Right renal pelvis (tissue), 4 donors: Measurements from ENCODE around the gene ZNF281. TPM values are rescaled to one million over a fixed set of nuclear protein-coding genes. Genes with fewer than 3 reads are reported as not detected.
"Not testable (repeated sequence)": the region's sequence is repeated elsewhere in the genome, so short reads cannot be mapped to it uniquely, and the experiment has no call there.

ENCODE experiments used
- DNase-seq, 4 donors: peaks; one replicate each; pipeline ENCODE4 v3.0.0-alpha.2; 2013; ENCODE audit warnings: low read depth in 4 of 4, low spot score in 3 of 4, missing footprints in 1 of 4
- polyA plus RNA-seq, 4 donors: library from polyadenylated mRNA; unstranded; fragments of 120-200 nt; gene quantifications; one replicate each; pipeline ENCODE4 v1.2.1, GENCODE V29; 2013; ENCODE audit not compliant: insufficient read length in 4 of 4

ZNF281 gene
- polyA plus RNA-seq, 4 donors = 23.0 to 31.1 (median 30.0) TPM

GRCh38 chr1:200367841-200368534 lies 41.8 kb downstream of the ZNF281 start:
- no peak for DNase-seq

DNA sequence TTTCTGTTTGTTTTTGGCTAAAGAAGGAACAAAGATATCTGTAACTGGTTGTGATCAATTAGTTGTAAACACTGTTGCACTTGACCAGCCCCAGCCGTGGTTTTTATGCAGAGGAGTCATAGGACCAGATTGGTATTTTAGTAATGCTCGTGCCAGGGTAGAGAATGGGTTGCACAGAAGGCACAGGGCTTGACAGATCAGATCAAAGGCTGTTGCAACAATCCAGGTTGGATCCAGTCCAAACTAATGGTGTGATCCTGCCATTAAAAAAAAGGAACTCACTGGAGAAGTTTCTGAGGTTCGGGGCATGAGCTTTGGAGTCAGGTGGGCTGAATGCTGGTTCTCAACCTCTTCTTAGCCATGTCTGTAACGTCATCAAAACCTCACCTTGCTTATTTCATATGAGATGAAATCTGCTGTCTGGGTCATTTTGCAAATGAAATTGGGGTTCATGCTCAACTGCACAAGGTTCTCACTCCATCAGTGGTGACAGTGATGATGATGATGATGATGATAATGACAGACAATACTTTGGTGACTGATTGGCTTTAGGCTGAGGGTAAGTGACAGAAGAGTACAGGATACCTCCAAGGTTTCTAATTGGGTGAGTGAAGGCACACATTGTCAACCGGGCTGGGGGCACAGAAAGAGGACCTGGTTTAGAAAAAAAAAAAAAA lies 43.1 kb downstream of the ZNF281 start:
- DNase-seq = no peak

DNA sequence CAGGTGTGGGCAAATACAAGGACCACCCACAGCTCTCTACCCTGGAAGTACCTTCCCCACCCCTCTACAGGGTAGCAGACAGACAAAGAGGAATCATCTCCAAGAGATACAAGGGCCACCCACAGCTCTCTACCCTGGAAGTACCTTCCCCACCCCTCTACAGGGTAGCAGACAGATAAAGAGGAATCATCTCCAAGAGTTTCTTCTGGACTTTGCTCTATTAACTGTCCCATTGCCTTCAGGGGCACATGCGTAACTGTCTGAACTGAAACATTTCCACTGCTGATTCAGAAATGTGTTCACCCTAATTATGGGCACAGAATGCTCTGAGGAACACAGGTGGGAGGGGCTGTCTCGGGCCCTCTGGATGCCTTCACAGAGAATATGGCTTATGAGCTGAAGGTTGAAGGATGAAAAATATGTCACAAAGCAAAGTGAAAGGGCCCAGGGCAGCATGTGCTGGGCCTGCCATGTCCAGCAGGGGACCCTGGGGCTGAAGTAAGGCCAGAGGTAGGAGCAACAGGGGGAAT lies 43.9 kb downstream of the ZNF281 start:
- DNase-seq = no peak

DNA sequence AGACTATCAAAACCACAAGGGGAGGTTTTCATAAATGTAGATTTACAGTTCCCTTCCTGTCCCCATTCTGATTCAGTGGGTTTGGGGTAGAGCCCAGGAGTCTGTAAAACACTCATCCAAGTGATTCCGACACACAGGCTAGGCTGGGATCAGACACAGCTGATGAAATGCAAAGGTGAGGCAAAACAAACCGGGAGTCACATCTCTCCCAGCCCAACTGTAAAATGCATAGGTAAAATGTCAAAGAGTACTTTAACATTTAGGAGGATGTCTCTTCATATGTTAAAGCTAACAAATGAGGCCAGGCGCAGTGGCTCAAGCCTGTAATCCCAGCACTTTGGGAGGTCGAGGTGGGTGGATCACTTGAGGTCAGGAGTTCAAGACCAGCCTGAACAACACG lies 45.0 kb downstream of the ZNF281 start:
- DNase-seq = no peak

GRCh38 chr1:200364091-200364759 lies 45.6 kb downstream of the ZNF281 start:
- no peak for DNase-seq

GRCh38 chr1:200363264-200363933 lies 46.4 kb downstream of the ZNF281 start:
- no peak for DNase-seq

- no peak for DNase-seq
Measured at GRCh38 chr1:200362421-200362820, 47.4 kb downstream of the ZNF281 start.

- DNase-seq = no peak
Measured at GRCh38 chr1:200359610-200360163, 50.1 kb downstream of the ZNF281 start.

DNA sequence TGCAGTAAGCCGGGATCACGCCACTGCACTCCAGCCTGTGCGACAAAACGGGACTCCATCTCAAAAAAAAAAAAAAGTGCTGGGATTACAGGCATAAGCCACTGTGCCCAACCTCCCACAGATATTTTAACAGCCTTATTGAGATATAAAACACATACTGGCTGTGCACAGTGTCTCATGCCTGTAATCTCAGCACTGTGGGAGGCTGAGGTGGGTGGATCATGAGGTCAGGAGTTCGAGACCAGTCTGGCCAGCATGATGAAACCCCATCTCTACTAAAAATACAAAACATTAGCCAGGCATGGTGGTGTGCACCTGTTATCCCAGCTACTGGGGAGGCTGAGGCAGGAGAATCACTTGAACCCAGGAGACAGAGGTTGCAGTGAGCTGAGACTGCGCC lies 51.9 kb downstream of the ZNF281 start:
- not testable (repeated sequence) for DNase-seq

DNA sequence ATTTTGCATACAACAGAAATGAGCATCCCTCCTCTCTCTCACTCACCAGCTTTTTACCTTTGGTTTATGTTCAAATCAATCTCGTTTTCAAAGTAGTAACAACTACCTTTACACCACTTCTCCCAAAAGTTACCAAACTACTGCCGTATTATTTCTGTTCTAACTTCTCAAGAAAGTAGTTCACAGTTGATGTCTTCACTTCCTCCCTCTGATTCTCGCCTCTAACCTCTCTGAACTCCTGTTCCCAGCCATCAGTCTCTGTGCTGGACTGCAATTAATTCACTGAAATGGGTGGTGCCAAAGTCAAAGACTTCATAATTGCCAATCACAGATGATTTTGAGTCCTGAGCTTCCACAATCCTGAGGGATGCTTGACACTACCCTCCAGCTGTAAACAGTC lies 54.0 kb downstream of the ZNF281 start:
- DNase-seq = no peak

Other genes starting within 250 kb of the ZNF281 start
- gene KIF14, start 210.7 kb upstream of the ZNF281 start, polyA plus RNA-seq = 1 to 10 TPM; 6.9 to 7.4 (median 7.1) TPM